Measurements from ENCODE around the gene MACROD2.

The MACROD2 gene

DNA sequence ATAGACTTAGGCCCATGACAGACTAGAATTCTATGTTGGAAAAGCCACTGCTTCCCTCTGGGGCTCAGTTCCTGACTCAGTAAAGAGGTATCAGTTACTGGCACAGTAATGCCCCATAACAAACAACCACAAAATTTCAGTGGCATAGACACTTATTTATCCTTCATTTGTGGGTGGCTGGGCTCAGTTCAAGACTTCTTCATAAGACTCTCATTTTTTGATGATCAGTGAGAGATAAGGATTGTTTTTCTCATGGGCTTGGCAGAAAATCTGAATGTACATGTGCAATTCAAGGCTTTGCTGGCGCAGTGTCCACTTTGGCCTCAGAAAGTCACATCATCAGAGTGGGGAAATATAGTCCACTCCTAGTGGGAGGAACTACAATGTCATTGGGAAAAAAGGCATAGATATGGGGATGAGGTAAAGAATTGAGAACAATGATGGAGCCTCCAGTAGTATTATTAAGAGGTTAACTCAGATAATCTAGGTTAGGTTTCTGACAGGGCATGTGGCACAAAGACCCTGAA lies 726.7 kb downstream of the MACROD2 start:
- DNase-seq, result no peak

DNA sequence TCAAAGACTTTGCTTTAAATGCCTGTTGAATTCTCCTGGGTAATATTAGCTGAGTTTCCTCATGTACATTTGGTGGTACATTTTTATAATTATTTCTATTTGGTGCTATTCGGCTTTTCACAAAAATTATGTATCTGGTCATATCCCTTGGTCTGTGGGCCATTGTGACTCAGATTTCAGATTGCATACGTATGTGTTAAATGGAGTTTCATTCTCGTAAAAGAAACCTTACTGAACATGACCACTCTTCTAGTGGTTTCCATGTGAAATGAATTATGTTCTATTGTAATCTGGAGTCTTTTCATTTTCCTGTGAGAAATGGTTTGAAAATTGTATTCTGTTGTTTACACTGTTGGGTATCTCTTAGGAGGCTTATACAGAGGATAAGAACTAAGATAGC lies 728.3 kb downstream of the MACROD2 start:
- no peak for DNase-seq

DNA sequence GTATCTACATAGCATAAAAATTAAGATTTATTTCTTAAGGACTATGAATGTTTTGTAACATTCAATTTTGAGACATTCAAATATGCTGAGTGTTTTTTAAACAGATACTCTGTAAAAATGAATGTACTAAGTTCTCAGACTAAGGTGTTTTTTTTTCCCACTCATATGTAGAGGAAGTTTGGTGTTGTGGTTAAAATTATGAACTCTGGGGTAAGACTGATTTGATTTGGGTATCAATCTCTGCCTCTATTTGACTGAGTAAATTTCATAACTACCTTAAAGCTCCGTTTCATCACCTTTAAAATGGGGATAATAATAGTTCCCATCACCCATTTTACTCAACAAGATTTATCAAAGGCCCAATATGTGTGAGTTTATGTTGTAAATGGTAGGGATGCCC lies 728.7 kb downstream of the MACROD2 start:
- DNase-seq, result no peak

DNA sequence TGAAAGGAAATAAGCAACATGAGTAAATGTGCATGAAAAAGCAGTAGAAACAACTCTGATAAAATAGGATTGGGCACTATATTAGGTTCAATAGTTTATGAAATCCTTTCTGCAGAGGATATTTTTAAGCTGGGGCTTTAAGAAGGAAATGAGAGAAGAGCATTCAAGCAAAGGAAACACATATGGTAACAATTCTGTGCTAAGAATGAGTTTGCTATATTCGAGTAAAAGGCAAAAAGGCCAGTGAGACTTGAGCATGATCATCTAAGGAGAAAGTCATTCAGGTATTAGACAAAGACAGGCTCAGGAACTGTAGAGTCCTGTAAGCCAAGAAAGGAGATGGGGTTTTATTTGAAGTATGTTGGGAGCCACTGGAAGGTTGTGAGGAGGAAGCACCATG lies 729.2 kb downstream of the MACROD2 start:
- no peak for DNase-seq

DNA sequence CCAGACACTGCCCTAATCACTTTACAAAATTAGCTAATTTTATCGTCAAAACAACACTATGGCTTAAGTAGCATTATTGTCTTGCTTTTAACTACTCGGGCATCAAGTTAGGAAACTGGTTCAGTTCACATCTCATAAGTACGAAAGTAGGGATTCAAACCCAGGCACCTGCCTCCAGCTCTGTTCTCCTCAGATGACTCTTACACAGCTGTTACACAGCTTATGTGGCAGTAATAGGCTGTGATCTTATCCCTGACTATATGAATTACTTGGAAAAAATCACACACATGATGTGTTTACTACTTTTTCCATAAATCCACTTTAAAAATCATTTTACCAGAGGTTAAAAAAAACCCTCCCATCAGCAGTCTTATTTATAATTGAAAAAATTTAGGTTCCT lies 731.3 kb downstream of the MACROD2 start:
- DNase-seq, result no peak

DNA sequence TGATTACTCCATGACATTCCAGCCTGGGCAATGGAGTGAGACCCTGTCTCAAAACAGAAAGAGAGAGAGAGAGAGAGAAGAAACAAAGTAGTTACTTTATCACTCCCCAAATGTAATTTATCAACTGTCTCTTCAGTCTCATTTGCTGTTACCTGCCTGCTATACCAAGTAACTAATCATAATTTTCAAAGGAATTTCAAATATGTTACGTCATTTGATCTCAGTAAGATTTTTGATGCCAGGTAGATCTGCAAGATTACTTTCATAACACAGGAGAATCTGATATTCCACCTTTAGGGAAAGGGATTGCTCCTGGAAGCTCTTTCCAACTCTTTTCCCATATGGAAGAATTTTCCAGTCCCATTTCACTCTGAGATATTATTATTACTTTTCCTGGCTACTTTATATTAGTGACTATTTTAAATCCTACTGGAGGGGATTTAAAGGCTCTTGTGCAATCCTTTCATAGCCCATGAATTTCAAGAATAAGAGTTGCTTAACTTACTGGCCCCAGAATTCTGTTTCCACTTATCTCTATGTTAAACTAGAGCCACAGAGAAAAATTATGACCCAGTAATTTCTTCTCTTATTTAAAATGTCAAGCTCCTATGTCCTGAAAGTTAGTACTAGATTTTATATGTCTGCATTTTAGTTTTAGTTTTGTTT lies 732.3 kb downstream of the MACROD2 start:
- DNase-seq, result no peak

DNA sequence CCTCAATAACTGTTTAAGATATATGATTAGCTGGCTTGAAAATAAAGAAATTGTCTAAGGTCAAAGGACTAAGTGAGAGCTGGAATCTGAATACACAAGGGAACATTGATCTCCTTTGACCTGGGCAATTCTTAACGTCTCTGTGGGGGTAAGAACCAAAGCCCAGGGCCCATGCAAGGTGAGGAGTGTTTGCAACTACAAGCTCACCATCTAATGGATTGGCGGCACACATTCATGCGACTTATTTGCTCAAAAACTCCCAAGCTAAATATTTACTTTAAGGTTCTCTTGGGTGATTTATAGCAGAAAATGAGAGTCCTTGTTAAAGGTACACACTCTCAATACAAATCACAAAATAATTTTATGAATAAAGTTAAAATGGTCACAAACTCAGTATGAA lies 734.1 kb downstream of the MACROD2 start:
- DNase-seq, result no peak

DNA sequence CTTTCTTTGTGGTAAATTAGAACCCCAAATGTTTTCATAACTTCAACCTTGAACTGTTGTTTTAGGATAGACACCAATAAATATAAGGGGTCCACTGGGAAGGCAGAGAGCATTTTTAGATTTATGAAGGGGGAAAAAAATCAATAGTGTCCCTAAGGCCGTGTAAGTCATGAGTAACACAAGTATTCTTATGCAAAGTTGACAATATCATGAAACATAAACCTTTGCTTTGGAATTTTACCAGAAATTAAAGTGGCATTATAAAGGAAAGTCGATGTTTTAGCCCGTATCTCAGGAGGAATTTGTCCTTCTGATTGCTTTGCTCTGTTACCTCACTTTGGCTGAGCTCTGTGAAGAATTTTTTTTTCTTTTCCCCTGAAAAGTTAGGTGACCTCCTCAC lies 737.0 kb downstream of the MACROD2 start:
- DNase-seq, result no peak

DNA sequence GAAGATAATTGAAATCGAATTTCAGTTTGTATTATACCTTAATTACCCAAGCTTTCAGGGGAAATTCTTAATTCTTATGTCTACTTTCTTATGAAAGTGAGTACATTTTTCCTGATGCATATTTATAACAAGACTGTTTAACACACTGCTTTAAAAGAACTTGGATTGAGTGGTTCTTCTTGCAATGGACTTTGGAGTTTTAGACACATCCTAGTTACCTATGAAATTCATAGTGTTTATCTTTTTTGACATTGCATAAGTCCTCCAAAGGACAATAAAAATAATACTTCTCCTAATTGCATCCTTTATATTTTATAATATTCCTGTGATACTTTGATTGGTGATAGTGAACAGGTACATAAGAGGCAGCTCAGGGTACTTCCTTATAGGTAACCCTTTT lies 737.7 kb downstream of the MACROD2 start:
- no peak for DNase-seq

DNA sequence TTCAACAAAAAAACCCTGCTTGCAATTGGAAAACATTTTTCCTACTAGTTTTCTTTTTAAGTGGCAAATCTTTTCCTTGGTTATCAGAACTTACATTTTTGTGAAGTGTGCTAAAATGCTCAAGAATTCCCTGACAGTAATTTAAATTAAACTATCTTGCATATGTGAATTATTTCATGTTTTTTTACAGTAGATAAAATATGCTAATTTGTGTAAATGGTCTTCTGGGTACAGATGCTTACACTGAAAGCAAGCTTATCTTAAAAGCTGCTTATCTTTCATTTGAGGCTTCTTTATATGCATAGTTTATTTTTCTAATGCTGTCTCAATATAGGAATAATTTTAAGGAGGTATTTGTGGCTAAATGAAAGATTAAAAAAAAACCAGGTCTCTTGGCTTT lies 745.1 kb downstream of the MACROD2 start:
- no peak for DNase-seq

DNA sequence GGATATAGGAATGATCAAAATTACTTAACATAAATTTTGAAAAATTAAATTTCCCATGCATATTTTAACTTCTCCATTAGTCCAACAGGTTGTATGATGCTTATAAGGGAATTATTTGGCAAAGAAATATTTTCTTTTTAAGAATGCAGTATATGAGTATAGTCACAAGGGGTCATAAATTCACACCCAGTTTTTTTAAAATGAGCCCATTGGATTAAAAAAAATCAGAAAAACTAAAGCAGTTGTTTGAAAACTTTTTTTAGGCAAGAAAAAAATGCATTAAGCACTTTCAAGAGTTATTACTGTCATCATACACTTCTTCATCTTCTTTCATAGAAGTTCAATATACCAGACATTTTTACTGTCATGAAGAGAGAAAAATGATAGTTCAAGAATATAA lies 746.3 kb downstream of the MACROD2 start:
- no peak for DNase-seq

DNA sequence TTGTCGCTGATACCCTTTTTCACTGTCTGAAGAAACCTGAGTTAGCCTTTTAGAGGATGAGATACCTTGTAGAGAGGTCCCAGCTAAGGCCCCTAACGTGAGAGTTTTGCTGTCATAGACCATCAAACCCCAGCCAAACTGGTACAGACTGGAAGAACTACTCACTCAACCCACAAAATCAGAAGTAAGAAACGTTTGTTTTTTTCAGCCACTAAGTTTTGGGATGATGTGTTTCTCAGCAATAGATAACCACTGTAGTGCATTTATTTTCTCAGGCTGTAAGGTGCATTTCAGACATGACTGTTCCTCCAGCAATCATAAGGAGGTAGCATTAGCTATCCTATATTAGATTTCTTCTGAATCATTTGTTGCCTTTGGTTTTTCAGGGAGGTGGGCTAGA lies 749.4 kb downstream of the MACROD2 start:
- DNase-seq, result no peak

DNA sequence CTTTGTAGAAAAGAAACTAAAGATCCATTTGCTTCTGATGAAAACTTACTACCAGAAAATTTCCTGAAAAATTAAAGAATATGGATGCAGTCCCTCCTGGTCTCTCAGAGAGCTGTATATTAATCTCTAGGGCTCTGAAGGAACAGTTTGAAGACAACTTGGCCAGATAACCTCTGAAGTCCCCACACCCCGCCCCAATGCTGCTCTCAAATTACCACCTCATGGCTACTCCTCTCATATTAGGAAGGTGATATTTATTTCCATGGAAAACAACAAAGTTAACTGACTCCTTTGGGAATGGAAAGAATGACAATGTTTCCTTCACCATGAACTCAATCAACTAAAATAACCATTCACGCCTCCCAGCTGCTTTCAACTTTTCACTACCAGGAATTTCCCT lies 750.5 kb downstream of the MACROD2 start:
- DNase-seq, result no peak

DNA sequence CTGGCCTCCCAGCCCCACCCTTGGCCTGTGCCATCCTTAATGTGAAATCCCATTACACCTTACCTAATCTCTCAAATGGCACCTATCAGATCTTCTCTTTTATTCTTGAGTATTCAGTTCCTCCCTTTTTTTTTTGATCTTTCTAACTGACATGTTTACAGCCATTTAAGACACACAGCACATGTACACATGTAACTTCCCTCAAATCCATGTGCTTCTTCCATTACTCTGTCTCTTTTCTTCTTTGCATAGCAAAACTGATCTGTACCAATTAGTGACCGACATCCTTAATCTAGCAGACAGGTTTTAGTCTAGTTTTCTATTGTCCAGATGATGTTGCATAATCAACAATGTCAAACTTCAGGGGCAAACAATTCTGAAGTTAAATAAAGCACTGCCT lies 755.9 kb downstream of the MACROD2 start:
- DNase-seq, result no peak

DNA sequence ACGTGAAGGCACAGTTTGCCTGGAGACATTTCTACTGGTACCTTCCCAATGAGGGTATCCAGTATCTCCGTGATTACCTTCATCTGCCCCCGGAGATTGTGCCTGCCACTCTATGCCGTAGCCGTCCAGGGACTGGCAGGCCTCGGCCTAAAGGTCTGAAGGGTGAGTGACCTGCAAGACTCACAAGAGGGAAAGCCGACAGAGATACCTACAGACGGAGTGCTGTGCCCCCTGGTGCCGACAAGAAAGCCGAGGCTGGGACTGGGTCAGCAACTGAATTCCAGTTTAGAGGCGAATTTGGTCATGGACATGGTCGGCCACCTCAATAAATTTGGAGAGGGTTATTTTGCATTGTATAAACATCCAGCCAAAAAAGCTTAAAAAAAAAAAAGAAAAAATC lies 762.4 kb downstream of the MACROD2 start:
- no peak for DNase-seq

DNA sequence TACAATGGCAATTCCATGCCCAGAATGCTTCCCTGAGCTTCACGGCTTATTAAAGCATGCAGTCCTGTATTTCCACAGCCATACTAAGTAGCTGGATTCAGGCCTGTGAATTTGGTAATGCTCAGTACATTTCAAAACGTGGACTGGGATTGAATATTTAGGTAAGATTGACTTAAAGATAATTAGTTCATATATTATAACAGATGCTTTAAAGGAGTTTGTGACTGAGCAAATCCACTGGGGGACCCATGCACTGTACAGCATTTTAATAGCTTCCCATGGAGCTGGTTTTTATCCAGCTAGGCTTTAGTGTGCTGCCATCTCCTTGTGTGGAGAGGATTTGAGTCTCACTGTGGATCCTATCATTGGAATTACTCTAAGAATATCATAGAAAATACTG lies 763.0 kb downstream of the MACROD2 start:
- no peak for DNase-seq

DNA sequence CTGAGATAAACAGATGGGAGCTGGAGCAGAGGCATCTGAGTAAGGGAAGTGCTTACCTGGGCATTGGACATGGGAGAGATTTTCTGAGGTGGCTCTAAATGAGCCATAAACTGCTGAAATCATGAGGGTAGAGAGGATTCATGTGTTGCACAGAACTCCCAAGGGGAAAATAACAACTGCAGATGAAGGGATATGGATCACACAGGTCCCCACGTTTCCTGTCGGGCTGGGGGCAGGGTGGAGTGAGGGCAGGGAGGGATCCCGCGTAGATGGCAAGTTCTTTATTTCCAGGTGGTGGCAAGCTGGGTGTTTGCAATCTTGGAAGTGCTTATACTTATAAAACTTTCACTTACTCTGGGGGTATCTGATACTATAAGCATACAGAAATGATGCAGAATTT lies 764.7 kb downstream of the MACROD2 start:
- no peak for DNase-seq

DNA sequence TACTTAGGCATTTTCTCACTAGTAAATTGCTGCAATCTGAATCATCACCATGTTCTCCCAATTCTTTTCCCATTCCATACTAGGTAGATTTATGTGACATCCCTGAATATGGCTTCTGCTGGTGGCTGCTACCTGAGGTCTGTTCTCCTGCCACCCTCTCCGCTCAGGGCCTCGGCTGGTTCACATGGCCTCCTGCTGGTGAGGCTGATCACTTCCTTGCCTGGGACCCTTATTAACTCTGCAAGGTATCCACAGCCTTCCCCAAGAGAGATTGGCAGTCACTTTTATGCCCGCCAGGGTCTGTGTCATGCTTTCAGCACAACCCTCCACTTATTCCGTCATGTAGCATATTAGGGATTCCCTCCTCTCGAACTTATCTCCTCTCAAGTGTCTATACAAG lies 766.6 kb downstream of the MACROD2 start:
- no peak for DNase-seq

DNA sequence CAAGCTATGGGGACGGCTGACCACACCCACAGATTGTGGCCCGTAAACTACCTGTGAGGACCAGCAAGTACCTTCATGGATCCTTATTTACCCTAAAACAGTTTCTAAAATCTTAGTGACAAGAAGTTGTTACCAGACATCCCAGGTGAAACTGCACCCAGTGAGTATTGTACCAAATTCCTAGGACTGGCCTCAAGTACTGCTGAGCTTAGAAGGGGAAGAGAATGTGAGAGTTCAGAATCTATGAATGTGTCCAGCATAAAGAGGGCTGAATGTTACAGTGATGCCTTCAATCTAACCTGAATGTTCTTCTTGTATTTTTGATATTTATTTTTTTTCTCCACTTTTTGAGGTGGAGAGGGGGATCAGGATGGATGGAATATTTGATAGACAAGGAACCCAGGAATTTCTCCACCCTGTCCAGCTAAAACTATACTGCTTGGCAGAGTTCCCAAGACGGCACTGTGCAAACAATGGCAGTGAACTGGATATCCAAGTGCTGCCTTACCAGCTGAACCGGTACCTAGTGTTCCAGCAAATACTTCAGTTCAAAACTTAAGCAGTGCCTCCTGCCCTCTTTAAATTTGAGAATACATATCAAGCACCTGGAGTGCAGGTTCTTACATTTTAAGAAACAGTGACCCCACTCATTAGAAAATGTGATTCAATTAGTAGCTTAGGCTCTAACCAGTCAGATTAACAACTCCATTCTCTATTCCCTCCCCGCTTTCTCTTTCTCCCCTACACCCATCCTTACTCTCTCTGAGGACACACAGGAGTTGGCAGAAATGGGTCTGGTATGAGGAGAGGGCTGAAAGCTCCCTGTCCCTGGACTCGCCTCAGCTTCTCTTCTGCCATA lies 769.4 kb downstream of the MACROD2 start:
- DNase-seq, result no peak

DNA sequence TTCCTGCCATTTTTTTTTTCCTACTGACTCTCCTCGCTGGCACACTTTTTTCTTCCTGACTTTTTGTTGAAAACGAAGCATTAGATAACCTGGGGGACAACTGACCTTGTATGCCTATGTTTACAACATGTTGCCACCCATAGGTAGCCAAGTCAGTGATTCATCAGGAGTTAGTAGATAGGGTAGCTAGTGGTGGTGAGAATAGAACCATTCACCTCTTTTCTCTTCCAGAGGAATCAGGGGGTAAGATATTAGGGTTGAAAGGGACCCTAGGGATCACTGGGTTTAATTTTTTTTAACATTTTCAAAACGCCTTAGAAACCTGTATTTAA lies 770.0 kb downstream of the MACROD2 start:
- no peak for DNase-seq

DNA sequence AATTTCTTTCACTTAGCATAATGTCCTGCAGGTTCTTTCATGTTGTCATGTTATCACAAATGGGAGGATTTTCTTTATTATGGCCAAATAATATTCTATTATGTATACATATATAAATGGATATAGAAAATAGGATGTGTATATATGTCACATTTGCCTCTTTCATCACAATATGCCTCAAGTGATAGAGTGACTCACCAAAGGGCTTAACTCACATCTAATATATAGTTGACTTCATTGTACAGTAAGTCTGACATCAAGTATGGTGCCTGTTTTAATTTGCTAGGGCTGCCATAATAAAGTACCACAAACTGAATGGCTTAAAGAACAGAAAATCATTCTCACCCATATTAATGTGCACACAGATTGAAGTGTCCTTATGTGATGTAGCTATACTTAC lies 778.2 kb downstream of the MACROD2 start:
- no peak for DNase-seq

DNA sequence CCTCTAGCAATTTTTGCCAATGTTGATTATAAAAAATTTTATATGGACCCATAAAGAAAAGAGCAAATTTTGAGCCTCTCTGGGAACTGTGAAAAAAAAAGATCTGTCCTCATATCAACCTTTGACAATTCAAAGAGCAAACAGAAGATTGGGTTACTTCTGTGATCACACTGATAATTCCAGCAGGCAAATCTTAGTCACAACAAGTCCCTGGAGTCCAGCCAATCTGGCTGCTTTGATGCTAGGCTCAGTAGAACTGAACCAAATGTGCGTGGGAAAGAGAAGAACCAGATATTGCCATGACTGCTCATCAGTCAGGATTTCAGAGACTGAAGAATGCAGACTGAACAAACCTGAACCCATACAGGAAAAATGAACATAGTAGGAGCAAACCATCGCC lies 780.5 kb downstream of the MACROD2 start:
- DNase-seq, result no peak

DNA sequence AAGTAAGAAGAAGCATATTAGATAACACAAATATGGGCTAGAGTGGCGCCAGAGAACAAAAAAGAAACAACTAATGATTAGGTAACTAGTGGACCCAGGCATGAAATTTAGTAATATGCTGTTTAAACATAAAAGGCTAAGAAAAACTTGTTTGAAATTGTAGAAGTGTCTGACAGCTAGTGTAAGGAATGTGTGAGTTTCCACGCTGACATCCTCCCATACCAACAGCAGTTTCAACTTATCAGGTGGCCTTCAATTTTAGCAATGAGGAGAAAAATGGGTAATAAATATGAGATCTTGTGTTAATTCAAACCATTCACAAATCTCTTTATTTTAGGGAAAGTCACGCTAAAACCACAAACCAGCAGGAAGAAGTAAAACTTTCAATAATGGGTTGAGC lies 782.3 kb downstream of the MACROD2 start:
- DNase-seq, result no peak

DNA sequence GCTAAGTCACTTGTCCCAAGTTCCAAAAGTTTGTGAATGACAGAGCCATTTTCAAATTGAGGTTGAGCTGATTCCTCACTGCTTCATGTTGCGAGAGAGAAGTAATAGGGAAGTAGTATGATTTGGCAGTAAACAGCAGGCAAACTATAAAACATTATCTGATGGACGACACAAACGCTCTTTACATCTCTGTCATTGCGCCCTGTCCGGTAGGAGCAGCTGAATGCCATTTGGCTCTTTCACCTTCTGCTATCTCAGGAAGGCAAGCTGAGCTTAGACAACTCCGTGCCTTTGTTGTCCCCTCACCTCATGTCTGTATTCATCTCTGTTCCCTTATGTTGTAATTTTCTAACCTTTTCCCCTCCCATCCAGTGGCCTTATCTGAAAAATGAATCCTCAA lies 782.8 kb downstream of the MACROD2 start:
- no peak for DNase-seq

DNA sequence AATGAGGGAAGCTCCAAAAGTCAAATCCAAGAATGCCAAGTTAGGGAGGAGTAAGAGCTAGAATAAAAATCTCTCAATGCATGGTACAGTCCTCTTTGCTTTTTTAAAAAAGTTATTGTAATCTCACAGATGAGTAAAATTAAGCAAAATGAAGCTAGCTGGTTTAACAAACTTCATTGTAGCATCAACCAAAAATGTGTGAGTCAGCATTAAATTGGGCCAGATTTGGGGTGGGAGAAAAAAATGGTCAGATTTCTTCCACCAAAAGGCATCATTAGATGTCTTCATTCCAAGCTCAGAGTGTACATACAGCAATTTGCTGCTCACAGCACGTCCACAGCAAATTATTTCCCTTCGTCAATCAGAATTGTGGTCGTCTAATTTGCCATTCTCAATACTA lies 783.6 kb downstream of the MACROD2 start:
- DNase-seq, result no peak

Data from effector CD8-positive, alpha-beta T cell (primary cell).